ENCODE measurements around the gene NKIRAS2.
"Not testable (repeated sequence)": the region's sequence is repeated elsewhere in the genome, so short reads cannot be mapped to it uniquely, and the experiment has no call there.

NKIRAS2 gene

DNA sequence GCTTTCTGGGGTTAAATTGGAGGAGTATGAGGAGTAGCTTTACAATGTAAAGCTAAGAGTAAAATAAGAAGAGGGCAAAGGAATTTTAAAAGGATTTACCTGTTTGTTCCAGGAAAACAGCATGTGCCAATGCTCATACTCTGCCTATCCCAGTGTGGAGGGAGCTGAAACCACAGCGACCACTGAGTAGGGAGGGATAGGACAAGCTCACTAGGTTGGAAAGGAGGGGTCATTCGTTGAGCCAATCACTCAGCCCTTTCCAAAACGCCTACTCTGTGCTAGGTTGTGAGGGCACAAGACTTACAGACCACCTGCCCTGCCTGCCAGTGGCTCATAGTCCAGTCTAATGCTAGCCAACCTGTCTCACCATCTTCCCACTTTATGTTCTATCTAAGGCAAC, 1.6 kb upstream of the NKIRAS2 start:
- DNase-seq (ENCODE audit: extremely low read depth, low read depth) = no peak

GRCh38 chr17:42018988-42019387, 902 bp upstream of the NKIRAS2 start:
- DNase-seq (ENCODE audit: extremely low read depth, low read depth) = no peak
- H3K4me3 ChIP-seq (replicated peaks; ENCODE audit: low read depth, low read length) = no peak overlapping the region
- no peak for TF ChIP-seq CTCF (IDR thresholded peaks at IDR 0.05; ENCODE audit: low read depth, low read length, missing control alignments)

More for the DNA sequence above, 1.6 kb upstream of the NKIRAS2 start:
- TF ChIP-seq CTCF (IDR thresholded peaks at IDR 0.05; ENCODE audit: low read depth, low read length, missing control alignments) = no peak
- H3K4me3 ChIP-seq (replicated peaks; ENCODE audit: low read depth, low read length) = peak overlapping the region; percentile 84

DNA sequence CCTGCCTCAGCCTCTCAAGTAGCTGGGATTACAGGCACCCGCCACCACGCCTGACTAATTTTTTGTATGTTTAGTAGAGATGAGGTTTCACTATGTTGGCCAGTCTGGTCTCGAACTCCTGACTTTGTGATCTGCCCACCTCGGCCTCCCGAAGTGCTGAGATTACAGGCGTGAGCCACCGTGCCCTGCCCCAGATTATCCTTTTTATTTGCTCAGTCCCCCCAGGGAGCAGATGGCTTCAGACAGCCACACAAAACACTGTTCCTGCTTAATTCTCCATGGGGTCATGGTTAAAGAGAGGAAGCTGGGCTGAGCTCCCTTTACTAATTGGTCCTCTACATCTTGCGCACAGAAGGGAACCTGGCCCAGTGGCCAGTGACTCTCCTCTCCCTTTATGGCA, 955 bp downstream of the NKIRAS2 start:
- H3K4me3 ChIP-seq (replicated peaks; ENCODE audit: low read depth, low read length) = peak overlapping the region; percentile 76
- not testable (repeated sequence) for DNase-seq (ENCODE audit: extremely low read depth, low read depth)

DNA sequence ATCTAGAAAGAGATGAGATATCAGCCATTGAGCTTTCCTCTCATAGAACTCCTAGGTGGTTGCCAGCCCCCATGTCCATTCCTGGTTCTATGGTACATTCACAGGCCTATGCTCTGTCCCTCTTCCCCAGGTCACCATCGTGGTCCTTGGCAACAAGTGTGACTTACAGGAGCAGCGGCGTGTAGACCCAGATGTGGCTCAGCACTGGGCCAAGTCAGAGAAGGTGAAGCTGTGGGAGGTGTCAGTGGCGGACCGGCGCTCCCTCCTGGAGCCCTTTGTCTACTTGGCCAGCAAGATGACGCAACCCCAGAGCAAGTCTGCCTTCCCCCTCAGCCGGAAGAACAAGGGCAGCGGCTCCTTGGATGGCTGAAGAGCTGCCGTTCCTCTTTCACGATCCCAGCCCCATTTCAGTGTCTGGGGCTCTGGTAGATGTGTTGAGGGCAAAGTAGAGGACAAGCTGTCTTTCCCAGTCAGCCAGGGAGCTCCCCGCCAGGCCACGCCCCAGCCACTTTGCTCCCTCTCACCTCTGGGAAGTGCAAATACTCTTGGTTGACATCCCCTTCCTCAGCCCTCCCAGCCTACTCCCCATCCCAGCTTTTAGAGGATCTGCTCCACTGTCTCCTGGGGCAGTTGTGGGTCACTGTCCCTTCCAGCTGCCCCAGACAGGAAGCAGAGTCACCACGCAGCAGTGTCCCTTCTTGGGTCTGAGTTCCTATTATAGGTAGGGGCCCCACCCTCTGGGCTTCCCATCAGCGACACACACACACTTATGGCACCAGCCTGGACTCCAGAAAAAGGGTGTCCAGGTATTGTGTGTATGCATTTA, 3.8 kb downstream of the NKIRAS2 start:
- no peak for DNase-seq (ENCODE audit: extremely low read depth, low read depth)
- no peak for TF ChIP-seq CTCF (IDR thresholded peaks at IDR 0.05; ENCODE audit: low read depth, low read length, missing control alignments)
- H3K4me3 ChIP-seq (replicated peaks; ENCODE audit: low read depth, low read length) = no peak overlapping the region

- TF ChIP-seq CTCF (IDR thresholded peaks at IDR 0.05; ENCODE audit: low read depth, low read length, missing control alignments) = no peak
- H3K4me3 ChIP-seq (replicated peaks; ENCODE audit: low read depth, low read length) = no peak overlapping the region
- no peak for DNase-seq (ENCODE audit: extremely low read depth, low read depth)
These were observed 5.3 kb downstream of the NKIRAS2 start for GRCh38 chr17:42025191-42025579.

- DNase-seq (ENCODE audit: extremely low read depth, low read depth) = no peak
- no peak overlapping the region for H3K4me3 ChIP-seq (replicated peaks; ENCODE audit: low read depth, low read length)
- no peak for TF ChIP-seq CTCF (IDR thresholded peaks at IDR 0.05; ENCODE audit: low read depth, low read length, missing control alignments)
These were observed 6.0 kb downstream of the NKIRAS2 start for GRCh38 chr17:42025936-42026335.

DNA sequence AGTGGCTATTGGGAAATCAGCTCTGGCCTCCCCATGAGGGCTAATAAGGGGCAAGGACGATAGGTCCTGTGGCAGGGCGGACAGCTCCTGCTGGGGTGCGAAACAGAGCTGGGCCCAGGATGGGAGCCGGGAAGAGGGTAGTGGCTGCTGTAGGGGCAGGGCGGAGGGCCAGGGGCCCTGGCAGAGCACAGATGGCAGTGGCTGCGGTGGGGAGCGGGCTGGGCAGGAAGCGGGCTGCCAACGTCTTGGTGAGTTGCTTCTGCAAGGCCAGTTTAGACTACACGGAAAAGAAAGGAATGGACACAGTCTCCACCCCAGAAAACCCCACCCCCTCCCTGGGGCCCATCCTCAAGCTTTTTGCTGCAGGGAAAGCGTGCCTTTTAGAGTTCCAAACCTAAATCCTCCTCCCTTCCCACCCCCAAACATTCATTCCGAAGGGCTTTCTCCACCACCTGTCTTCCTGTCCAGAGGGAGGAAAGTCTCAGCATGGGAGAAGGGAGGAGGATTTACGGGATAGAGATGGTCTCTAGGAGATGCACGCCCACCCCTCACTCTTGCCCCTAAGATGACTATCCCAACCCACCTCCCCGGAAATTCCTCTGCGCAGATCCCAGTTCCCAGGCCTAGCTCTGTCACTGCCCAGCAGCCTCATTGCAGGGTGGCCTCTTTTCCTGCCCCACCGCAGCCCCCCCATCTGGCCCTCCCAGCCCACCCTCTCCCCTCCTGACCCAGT, 7.1 kb downstream of the NKIRAS2 start:
- DNase-seq (ENCODE audit: extremely low read depth, low read depth) = no peak
- TF ChIP-seq CTCF (IDR thresholded peaks at IDR 0.05; ENCODE audit: low read depth, low read length, missing control alignments) = no peak
- H3K4me3 ChIP-seq (replicated peaks; ENCODE audit: low read depth, low read length) = no peak overlapping the region

Data from HFF-Myc (cell line).